CD4-positive, alpha-beta T cell treated with Interleukin-4 for 4 hours (primary cell): ENCODE measurements around the gene ROM1.
"Not testable (repeated sequence)": the region's sequence is repeated elsewhere in the genome, so short reads cannot be mapped to it uniquely, and the experiment has no call there.

Experiments used
- DNase-seq: peaks from one replicate; pipeline ENCODE4 v3.0.0-alpha.2; 2020

Gene ROM1

DNA sequence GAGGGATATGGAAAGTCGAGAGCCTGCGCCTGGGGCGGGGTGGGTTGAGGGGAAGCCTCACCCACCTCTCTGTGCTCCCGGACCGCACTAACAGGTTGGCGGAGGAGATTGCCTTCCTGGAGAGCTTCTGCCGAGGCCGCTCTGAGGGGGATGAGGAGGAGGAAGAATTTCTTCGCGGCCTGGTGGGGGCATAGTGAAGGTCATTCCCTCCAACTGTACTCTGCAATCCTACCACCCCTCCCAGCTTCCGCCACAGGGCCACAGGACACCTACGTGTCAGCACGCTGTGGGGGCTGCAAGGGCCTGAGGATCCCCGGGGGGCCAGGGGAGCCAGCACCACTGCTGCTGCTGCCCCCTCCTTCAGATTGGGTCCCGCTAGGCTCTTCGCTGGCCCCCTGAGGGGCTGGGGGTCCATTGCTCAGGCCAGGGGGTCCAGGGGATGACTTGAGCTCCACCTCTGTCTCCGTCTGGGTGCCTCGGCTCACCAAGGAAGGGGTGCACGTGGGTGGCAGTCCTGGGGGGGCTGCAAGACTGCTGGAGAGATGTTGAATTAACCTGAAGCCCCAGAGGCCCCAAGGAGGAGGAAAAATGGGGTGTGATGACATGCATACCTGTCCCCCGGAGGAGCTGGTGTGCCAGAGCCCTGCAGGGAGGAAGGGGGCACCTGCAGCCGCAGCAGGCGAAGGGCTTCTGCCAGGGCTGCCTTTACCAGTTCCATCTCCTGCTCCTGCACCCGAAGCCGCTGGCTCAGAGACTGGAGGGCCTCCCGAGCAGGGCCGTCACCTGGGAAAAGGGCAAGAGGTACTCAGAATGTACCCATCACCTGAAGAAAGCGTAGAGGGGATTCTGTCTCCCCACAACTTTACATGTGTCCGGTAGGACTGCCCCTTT is 2.0 kb upstream of the ROM1 start:
- DNase-seq: no peak

DNA sequence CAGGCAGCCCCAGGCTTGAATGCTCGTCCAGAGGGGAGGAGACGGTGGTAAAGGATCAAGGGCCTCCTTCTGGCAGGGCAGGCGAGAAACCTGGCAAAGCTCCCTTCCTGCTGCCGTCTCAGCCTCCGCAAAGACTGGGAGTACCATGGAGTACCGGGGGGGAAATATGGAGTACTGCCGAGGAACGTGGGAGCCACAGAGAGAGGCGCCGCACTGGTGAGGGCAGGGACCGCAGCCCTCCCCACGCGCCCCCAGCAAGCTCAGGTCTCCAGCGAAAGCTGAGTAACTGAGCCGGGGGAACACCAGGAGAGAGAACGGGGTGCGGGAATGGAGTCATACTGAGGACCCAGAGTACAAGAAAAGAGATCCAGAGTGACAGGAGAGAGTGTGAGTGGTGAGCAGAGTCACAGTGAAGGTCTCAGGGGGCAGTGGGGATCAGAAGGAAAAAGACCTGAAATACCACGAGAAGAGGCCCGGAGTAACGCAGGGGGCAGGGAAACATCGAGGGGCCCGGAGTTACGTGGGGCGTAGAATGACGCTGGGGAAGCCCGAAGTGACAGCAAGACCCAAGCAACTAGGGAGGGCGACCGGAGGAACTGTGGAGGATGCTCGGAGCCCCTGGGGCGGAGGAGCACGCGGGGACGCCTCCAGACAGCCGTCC is 1.2 kb upstream of the ROM1 start:
- peak; percentile 40 for DNase-seq

DNA sequence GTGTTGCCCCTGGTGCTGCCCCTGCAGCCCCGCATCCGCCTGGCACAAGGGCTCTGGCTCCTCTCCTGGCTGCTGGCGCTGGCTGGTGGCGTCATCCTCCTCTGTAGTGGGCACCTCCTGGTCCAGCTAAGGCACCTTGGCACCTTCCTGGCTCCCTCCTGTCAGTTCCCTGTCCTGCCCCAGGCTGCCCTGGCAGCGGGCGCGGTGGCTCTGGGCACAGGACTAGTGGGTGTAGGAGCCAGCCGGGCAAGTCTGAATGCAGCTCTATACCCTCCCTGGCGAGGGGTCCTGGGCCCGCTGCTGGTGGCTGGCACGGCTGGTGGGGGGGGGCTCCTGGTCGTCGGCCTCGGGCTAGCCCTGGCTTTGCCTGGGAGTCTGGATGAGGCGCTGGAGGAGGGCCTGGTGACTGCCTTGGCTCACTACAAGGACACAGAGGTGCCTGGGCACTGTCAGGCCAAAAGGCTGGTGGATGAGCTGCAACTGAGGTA is 278 bp downstream of the ROM1 start:
- DNase-seq: no peak

DNA sequence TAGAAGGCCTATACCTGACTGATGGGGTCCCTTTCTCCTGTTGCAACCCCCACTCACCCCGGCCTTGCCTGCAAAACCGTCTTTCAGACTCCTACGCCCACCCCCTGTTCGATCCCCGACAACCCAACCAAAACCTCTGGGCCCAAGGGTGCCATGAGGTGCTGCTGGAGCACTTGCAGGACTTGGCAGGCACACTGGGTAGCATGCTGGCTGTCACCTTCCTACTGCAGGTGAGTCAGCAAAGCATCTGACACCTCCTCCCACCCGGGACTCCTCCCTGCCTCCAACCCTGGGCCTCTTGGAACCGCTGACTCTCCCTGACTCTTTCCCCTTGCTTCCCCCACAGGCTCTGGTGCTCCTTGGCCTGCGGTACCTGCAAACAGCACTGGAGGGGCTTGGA is 1.2 kb downstream of the ROM1 start:
- no peak for DNase-seq

DNA sequence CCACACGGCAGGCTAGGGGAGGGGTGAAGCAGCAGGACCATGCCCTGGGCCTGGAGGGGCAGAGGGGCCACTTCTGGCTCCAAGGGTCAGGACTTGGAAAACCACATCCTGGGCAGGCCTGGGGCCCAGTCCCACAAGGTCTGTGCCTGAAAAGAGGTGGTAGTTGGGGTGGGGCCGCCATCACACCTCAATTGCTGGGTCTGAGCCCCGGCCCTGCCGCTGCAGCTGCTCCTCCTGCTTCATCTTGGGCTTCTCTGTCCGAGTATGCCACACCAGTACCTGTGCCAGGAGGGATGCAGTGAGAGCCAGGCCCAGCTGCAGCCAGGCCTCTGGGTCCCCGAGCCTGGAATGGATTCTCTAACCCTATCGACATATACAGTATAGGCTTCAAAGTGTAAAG is 2.5 kb downstream of the ROM1 start:
- no peak for DNase-seq

DNA sequence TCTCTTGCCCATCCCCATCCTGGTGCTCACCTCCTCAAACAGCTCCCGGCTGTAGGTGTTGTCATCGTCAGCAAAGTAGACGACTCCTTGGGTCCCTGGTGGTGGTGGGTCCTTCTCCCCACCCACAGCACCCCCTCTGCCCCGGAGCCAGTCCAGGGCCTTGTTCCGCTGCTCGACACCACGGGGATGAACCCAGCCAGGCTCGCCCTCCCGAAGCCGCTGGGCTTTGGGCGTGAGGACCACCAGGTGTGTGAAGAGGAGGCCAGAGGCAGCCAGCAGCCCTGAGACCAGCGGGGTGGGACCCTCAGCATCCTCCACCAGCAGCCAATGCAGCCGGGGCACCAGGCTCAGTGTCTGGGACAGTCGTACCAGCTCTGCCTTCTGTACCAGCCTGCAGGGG is 3.9 kb downstream of the ROM1 start:
- DNase-seq: not testable (repeated sequence)

DNA sequence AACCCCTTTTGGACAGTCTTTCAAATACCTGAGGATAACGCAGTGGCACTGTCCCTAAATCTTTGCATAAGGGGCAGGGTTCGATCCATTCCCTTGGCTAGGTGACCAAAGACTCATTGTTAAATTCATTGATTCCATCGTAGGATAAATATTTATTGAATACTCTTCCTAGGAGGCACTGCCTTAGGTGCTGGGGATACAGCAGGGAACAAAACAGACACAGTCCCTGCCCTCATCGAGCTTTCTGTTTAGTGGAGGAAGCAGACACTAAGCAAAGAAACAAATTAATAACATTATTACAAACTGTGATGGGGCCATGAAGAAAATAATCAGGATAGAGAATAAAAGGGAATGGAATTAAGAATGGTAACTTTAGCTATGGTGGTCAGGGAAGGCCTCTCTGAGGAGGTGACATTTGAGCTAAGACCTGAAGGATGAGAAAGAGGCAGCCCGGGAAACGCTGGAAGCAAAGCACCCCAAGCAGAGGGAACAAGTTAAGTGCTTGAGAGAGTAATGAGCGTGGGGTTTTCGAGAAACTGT is 8.0 kb downstream of the ROM1 start:
- DNase-seq: no peak

DNA sequence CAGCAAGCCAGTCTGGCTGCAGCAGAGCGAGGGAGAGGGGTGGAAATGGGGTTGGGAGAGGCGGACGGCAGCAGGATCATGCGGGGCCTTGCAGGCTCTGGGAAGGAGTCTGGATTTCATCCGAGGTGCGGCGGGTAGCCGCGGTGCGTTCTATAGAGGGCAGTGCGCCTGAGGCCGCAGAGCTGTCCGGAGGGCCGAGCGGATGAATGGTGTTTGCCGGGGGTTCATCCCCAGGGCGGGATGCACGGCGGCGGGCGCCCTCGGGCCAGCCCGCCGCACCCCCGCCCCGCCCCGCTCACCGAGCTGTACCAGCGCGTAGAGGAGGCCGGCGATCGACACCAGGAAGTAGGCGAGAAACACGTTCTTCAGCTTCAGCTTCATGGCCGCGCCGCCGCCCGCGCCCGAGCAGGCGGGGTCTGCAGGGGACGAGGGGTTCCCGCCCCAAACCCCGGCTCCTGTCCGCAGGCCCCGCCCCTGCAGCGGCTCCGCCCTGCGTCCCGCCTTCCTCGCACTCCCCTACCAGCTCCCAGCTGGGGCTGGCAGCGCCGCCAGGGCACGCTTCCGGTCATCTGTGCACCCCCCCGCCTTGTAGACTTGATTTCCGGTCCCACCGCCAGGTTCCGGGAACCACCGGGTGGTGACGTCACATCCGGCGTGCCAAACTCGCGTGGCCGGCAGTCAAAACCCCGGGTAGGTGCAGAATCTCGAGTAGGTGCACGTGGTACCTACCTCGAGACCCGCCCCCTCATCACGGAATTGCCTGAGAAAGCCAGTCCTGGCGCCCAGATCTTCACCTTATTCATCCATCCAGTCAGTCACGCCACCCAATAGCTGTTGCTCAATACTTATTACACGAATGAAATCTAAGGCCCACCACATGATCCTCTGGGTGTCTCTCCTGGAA is 8.8 kb downstream of the ROM1 start, which contains the start of gene B3GAT3:
TSS of gene B3GAT3 (minus strand) at position 420 of the 904 bp plus-strand sequence. CDS start at position 381, 39 bp downstream.
- DNase-seq: peak; percentile 97

DNA sequence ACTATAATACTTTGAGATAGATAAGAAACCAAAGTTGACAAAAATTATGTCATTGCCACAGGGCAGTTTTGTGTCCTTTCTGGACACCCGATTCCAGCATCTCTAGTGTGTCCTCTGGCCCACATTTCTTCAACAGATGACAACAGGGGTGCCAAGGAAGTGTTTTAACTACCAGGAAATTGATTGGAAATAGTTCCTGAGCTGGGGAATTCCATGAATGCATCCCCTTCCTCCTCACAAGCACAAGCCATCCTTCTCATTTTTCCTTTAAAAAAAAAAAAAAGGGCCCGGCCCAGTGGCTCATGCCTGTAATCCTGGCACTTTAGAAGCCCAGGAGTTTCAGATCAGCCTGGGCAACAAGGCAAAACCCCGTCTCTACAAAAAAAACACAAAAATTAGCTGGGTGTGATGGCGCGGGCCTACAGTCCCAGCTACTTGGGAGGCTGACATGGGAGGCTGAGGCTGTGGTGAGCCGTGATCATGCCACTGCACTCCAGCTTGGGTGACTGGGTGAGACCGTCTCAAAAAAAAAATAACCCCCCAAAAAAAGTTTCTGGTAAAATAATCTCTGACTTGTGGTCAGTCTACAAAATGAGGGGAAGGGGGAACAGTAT is 9.5 kb downstream of the ROM1 start:
- no peak for DNase-seq

DNA sequence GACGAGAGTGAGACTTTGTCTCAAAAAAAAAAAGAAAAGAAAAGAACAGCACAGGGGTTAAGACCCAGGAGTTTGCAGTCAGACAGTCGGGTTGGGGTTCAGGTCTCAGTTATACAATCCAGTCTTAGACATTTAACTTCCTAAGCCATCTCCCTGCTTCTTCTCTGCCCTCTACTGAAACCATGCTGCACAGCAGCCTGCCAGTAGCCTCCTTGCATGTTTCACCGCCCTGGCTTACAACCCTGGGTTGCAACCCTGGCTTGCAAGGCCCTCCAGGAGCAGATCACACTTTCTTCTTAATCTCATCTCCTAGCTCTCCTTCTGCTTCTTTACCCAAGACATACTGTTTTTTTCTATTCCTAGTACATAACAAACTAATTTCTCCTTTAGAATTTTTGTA is 14.7 kb downstream of the ROM1 start:
- no peak for DNase-seq

DNA sequence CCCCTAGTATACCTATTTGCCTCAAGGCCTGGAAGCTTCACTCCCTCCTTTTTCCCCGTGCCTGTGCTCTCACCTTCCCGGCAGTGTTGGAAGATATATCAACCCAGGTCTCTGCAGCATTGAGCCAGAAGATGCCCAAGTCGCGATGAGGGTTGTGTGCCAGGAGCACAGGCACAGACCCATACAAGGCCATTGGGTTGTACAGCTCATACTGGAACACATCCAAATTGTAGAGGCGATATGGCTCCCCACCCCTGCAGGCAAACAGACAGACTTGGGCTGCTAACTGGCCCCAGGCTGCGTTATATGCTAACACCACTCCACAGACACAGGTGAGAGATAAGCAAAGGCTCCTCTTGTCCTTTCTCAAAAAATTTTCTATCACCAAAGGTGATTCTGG is 19.4 kb downstream of the ROM1 start:
- DNase-seq: no peak

DNA sequence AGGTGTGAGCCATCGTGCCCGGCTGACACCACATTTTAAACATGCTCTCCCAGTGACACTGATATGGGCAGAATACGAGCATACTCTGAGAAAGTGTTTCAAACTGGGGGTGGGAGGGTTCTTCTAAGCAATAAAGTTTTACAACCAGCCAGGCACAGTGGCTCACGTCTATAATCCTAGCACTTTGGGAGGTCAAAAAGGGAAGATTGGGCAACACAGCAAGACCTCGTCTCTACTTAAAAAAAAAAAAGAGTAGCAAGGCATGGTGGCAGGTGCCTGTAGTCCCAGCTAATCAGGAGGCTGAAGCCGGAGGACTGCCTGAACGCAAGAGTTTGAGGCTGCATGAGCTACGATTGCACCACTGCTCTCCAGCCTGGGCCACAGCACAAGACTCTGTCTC is 31.2 kb downstream of the ROM1 start:
- no peak for DNase-seq

DNA sequence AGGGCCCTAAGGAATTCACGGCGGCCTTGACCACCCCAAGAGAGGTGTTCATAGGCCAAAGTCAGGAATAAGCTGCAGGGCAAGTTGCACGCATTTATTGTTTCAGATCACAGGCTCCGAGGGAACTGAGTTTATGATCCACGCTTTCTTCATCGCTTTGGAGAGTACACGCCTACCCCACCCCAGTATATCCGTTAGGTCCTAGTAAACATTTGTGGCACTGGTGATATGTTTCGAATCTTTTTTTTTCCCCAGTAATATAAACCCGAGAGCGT is 32.6 kb downstream of the ROM1 start:
- no peak for DNase-seq

DNA sequence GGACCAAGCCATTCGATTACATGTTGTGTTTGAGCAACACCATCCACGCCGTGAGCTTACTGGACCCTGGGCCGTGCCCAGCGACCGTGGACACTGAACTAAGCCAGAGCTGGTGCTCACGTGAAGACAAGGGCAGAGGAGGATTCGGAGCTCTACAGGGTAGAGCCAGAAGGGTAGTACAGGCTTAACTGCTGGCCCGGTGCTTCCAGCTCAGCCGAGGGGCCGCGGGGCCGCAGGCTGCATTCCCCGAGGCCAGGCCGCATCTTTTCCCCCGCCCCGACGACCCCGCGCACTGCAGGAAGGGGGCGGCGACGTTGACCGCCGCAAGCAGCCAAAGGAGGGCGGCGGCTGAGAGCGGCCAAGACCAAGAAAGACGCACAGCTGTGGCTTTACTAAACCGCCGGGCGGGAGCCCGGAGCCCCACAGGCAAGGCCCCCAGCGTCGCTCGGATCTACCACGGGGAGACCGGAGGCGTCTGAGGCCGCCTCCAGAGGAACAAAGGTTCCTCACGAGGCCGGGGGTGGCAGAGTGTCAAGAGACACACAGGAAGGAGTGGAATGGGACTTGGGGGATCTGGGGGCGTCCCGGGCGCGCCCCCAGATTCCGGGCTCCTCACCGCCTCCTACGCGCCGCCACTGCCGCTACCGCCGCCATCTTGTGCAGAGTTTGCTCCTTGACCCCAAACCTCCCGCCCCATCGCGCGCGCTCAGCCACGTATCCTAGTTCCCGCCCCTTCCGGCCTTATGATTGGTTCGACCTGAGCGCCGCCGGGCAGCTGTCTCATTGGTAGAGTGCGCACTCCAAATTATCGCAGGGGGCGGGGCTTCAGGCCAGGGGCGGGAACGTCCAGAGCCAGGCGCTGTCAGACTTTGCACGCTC is 33.1 kb downstream of the ROM1 start, which contains the start of gene GANAB:
TSS of gene GANAB (minus strand) at position 668 of the 879 bp plus-strand sequence. CDS start at position 654, 14 bp downstream.
- peak; percentile 98 for DNase-seq

DNA sequence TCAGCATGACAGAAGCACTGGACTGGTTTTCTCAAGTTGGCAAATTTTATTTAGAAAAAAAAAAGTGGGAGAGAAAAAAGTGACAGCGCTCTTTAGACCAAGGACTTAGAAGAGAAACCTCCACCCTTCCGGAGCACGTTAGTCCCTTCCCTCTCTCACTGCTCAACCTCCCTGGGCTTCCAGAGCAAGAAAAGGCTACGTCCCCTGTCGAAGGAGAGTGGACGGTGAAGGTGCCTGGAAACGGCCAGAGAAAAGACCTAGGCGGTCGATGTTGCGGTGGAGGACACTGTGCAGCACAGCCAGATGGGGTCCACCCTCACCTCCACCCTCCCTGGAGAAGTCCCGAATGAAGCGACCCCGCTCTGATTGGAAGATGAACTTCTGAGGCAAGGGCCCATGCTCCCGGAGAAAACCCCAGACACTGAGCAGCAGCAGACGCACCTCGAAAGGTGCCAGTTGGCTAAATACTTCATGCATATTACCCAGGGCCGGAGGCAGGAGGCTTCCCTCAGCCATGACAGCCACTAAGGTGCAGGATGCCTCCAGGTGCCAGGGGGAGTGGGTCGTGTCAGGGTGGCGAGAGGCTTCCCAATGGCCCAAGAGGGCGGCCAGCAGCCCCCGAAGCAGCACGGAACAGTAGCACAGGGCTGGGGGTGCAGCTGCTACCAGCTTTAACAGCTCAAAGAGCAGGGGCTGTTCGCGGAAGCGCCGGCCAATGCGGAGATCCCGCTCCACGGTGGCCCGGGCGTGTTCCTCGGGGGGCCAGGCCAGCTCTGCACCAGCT is 34.0 kb downstream of the ROM1 start:
- DNase-seq: no peak

DNA sequence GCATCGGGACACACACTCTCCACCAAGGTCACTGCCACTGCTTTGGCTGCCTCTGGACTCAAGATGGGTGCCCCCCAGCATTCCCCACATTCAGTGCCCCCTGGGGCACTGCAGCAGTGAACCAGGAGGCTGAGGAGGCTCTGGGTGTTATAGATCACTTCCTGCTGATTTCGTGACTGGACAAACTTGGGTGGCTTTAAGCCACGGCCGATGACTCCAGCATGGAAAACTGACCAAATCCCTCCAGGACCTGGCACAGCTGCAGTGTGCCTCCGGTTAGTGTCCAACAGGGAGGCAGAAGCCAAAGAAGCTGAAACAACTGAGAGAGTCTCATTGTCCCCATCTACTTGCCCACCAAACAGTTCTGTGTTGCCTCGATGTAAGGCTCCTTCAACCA is 34.5 kb downstream of the ROM1 start:
- DNase-seq: no peak

DNA sequence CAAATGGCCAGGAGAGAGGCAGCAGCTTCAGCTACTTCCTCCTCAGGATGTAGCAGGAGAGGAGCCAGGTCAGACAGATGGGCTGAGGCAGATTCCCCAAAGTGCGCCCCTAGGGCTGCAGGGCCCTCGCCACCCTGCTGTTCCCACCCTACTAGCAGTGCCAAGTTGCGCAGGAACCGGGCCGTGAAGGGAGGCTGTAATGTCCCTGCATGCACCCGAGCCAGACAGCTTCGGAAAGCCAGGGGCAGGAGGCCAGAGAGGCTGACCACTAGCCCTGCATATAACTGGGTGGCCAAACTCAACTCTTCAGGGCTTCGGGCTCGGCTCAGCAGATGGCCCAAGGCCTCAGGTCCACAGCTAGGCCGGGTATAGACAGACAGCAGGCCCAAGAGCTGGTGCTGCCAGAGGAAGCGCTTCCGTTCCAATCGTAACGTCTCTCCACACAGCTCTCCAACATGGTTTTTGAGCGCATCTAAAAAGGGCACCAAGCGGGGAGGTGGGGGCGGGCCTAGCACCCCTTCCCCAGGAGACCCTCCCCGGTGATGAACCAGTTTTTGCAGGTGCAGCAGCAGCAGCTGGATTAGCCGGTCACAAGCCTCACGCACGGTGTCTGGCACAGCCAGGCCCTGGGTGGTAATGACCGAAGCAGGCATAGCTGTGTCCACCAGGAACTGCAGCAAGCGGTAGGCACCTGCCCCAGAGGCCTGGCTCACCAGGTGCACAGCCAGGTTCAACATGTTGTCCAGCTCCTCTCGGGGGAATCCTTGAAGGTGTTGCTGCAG is 35.3 kb downstream of the ROM1 start:
- DNase-seq: no peak

DNA sequence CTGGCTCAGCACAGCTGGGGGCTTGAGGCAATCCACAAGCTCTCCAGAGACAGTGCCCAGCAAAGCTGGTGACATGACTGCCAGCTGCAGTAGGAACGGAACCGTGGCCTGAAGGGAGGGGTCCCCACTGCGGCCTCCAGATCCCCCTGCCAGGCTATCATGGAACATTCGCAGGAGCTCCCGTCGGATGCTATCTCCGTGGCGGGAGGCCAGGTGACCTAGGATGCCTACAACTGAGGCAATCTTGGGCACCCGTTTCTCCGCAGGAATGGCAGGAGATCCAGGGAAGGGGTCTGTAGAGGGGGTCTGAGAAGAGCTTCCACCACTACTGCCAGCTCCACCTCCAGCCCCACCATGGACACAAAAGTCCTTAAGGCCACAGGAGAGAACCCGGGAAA is 35.9 kb downstream of the ROM1 start:
- DNase-seq: no peak

DNA sequence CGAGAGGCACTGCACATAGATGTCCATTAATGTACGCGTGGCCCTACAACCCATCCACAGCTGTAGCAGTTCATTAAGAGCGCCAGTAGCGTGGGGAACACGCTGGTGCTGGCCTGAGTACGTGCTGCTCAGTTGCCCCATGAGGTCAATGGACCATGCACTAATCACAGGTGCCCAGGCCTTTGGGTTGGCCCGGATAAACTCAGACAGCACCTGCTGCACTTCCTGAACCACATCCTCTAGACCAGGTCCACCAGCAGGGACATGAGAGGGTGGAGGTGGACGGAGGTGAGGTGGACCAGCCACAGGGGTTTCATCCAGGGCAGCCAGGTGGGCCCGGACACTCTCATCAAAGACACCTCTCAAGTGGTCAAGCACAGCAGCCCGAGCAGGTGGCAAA is 36.4 kb downstream of the ROM1 start:
- DNase-seq: no peak

DNA sequence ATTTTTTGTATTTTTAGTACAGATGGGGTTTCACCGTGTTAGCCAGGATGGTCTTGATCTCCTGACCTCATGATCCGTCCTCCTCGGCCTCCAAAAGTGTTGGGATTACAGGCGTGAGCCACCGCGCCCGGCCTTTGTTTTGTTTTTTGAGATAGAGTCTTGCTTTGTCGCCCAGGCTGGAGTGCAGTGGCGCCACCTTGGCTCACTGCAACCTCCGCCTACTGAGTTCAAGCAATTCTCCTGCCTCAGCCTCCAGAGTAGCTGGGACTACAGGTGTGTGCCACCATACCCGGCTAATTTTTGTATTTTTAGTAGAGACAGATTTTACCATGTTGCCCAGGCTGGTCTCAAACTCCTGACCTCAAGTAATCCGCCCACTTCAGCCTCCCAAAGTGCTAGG is 37.2 kb downstream of the ROM1 start:
- DNase-seq: not testable (repeated sequence)
